GM12878 (cell line): ENCODE results near the gene CLINT1. TPM values are rescaled to one million over a fixed set of nuclear protein-coding genes. Genes with fewer than 3 reads are reported as not detected.

Experiments
- ATAC-seq: fragments of 200-7000 bp; cut with Tn5 transposase; 3 replicates; pipeline ENCODE4 v1.9.1; 2020; ENCODE audit warnings: mild to moderate bottlenecking, moderate library complexity
- BruUV-seq: library from RNA; stranded (reverse); fragments of 400-500 nt; replicated peaks from 2 replicates; lab custom pipeline; 2021; lab: Mats Ljungman, UMichigan
- CTCF ChIA-PET: fragments of 300-600 bp; sonication (Branson Sonifier 250); formaldehyde crosslinking; extraction: SDS; loops from one replicate; lab custom pipeline; 2021; ENCODE audit warnings: inconsistent platforms; lab: Yijun Ruan, JAX
- POLR2A ChIA-PET: fragments of 350-600 bp; formaldehyde crosslinking; extraction: SDS; loops from one replicate; lab custom pipeline; 2021; ENCODE audit warnings: inconsistent platforms; lab: Charles Lee
- RAD21 ChIA-PET: fragments of 300-600 bp; sonication (Branson Sonifier 250); formaldehyde crosslinking; loops from one replicate; lab custom pipeline; 2023; ENCODE audit warnings: antibody characterized with exemption; ENCODE audit not compliant: unreplicated experiment; lab: Charles Lee
- SMC1A ChIA-PET: fragments of 300-600 bp; sonication (Branson Sonifier 250); formaldehyde crosslinking; loops from one replicate; lab custom pipeline; 2023; ENCODE audit not compliant: unreplicated experiment, uncharacterized antibody; lab: Charles Lee
- DNase-seq: peaks from one replicate; pipeline ENCODE4 v3.0.0-alpha.2; 2011; ENCODE audit warnings: low read depth, low spot score
- FAIRE-seq: peaks from 3 replicates; lab custom pipeline; 2011; peaks lifted over from hg19 to GRCh38; lab: Jason Lieb, UNC
- H2AFZ ChIP-seq: 2 replicates; pipeline ENCODE4 v1.6.0; 2011; ENCODE audit warnings: low read depth, low read length, control low read depth; ENCODE audit not compliant: control insufficient read depth
- H3K27ac ChIP-seq: 2 replicates; pipeline ENCODE4 v1.5.1; 2011; ENCODE audit warnings: control low read depth; ENCODE audit not compliant: control insufficient read depth, insufficient read depth
- H3K27me3 ChIP-seq, 2 experiments: replicated peaks in 1 of 2; 2 replicates each; pipeline versions ENCODE4 v1.6.0 to v1.6.1; 2011; ENCODE audit warnings: low read length in 1 of 2; ENCODE audit not compliant: control insufficient read depth in 2 of 2, insufficient read depth in 2 of 2
- H3K36me3 ChIP-seq, 2 experiments: 2 replicates each; pipeline ENCODE4 v1.5.1; 2011; ENCODE audit warnings: low read length in 1 of 2; ENCODE audit not compliant: control insufficient read depth in 2 of 2, insufficient read depth in 2 of 2
- H3K4me1 ChIP-seq: 2 replicates; pipeline ENCODE4 v1.6.1; 2011; ENCODE audit warnings: mild to moderate bottlenecking, low read length, moderate library complexity, mixed read lengths; ENCODE audit not compliant: control insufficient read depth, insufficient read depth
- H3K4me2 ChIP-seq: 2 replicates; pipeline ENCODE4 v1.6.0; 2011; ENCODE audit warnings: control low read depth; ENCODE audit not compliant: control insufficient read depth, insufficient read depth
- H3K4me3 ChIP-seq: fragments of 200-600 bp; sonication (generic); 2 replicates; pipeline ENCODE4 v1.5.1; 2016
- H3K79me2 ChIP-seq: 2 replicates; pipeline ENCODE4 v1.6.0; 2011; ENCODE audit warnings: low read length; ENCODE audit not compliant: control insufficient read depth, insufficient read depth
- H3K9ac ChIP-seq: 2 replicates; pipeline ENCODE4 v1.8.0; 2011; ENCODE audit warnings: low read length, control low read depth, mixed read lengths; ENCODE audit not compliant: control insufficient read depth, insufficient read depth
- H3K9me3 ChIP-seq: replicated peaks from 3 replicates; pipeline ENCODE4 v1.5.1; 2011; ENCODE audit warnings: mild to moderate bottlenecking, low read length; ENCODE audit not compliant: control insufficient read depth, insufficient read depth
- H4K20me1 ChIP-seq: 2 replicates; pipeline ENCODE4 v1.6.0; 2011; ENCODE audit not compliant: control insufficient read depth, insufficient read depth
- CEBPZ ChIP-seq: fragments of 150-350 bp; IDR thresholded peaks from 2 replicates; pipeline ENCODE4 v1.6.1; 2016; ENCODE audit warnings: low read depth, low read length
- CREM ChIP-seq: IDR thresholded peaks from 2 replicates; pipeline ENCODE4 v1.6.1; 2014; ENCODE audit warnings: antibody characterized with exemption, low read depth
- NRF1 ChIP-seq: conservative IDR thresholded peaks from 2 replicates; pipeline ENCODE4 v1.6.1; 2011; ENCODE audit warnings: mild to moderate bottlenecking, low read depth, low read length, improper control_type of control experiment
- PAX5 ChIP-seq: IDR thresholded peaks from 2 replicates; pipeline ENCODE4 v1.6.1; 2011; ENCODE audit warnings: low read depth, low read length, borderline replicate concordance
- PAX8 ChIP-seq: fragments of 450-650 bp; IDR thresholded peaks from 2 replicates; pipeline ENCODE4 v1.6.1; 2017; ENCODE audit warnings: mild to moderate bottlenecking, moderate library complexity
- PML ChIP-seq: IDR thresholded peaks from 2 replicates; pipeline ENCODE4 v1.6.1; 2012; ENCODE audit warnings: low read length, inconsistent platforms
- PRDM15 ChIP-seq: fragments of 450-650 bp; formaldehyde crosslinking; IDR thresholded peaks from 2 replicates; pipeline ENCODE4 v1.4.0; 2020; ENCODE audit warnings: mild to moderate bottlenecking, moderate library complexity
- RUNX3 ChIP-seq: IDR thresholded peaks from 2 replicates; pipeline ENCODE4 v1.6.1; 2012; ENCODE audit warnings: low read length, inconsistent platforms
- SMC3 ChIP-seq: IDR thresholded peaks from 2 replicates; pipeline ENCODE4 v1.6.1; 2011; ENCODE audit warnings: low read length, improper control_type of control experiment, borderline replicate concordance
- SPI1 ChIP-seq: IDR thresholded peaks from 2 replicates; pipeline ENCODE4 v1.6.1; 2011; ENCODE audit warnings: low read depth, mild to moderate bottlenecking, low read length, moderate library complexity, borderline replicate concordance; ENCODE audit not compliant: insufficient read depth
- SUPT20H ChIP-seq: IDR thresholded peaks from 2 replicates; pipeline ENCODE4 v1.6.1; 2011; ENCODE audit warnings: low read depth, mild to moderate bottlenecking, low read length, moderate library complexity, borderline replicate concordance; ENCODE audit not compliant: control insufficient read depth
- SUZ12 ChIP-seq: fragments of 200-600 bp; sonication (generic); IDR thresholded peaks from one replicate; pipeline ENCODE4 v1.6.1; 2018; ENCODE audit warnings: antibody characterized with exemption, mild to moderate bottlenecking; ENCODE audit not compliant: unreplicated experiment
- USF1 ChIP-seq: IDR thresholded peaks from 2 replicates; pipeline ENCODE4 v1.6.1; 2011; ENCODE audit warnings: borderline replicate concordance, low read depth, mild to moderate bottlenecking, moderate library complexity, mixed read lengths, low read length; ENCODE audit not compliant: insufficient read depth; ENCODE audit errors: extremely low read length
- ZNF384 ChIP-seq: IDR thresholded peaks from 2 replicates; pipeline ENCODE4 v1.6.1; 2012; ENCODE audit warnings: low read depth, mild to moderate bottlenecking, low read length, improper control_type of control experiment, borderline replicate concordance
- ZZZ3 ChIP-seq: IDR thresholded peaks from 2 replicates; pipeline ENCODE4 v1.6.1; 2011; ENCODE audit warnings: low read depth; ENCODE audit not compliant: control insufficient read depth, insufficient read length
- WGBS: methylation state at CpG from one replicate; pipeline ENCODE4 v1.1.6; 2016; ENCODE audit warnings: low lambda C conversion rate; ENCODE audit not compliant: insufficient replicate concordance, insufficient coverage; ENCODE audit errors: missing lambda C conversion rate; 5-methylcytosine and 5-hydroxymethylcytosine counted together
- in situ Hi-C: fragments of 300-500 bp; cut with MboI; formaldehyde crosslinking; loops from 9 replicates; pipeline ENCODE4 v1.14.3; 2018; ENCODE audit warnings: mixed read lengths
- intact Hi-C: fragments of 100-400 bp; cut with micrococcal nuclease; formaldehyde crosslinking; loops from one replicate; pipeline ENCODE4 v1.14.2; 2022; ENCODE audit not compliant: unreplicated experiment
- polyA plus RNA-seq, 11 experiments: library from polyadenylated mRNA; depleted of rRNA in 4 of 11; unstranded in 6 of 11; stranded (reverse) in 5 of 11; fragments of >200 nt; fragmentation: Nextera tagmentation in 4 of 11; fragmentation: Illumina TruSeq in 1 of 11; extraction: Ambion mirVana in 4 of 11; extraction: Trizol in 1 of 11; gene quantifications; 1 replicate in 1 of 11; 2 replicates in 10 of 11; pipeline versions ENCODE4 v1.2.1 to v1.2.3, GENCODE V29; 2011 to 2016; ENCODE audit warnings: inconsistent platforms in 2 of 11, missing spikeins in 2 of 11, low read depth in 1 of 11
- total RNA-seq, 4 experiments: library from RNA; depleted of rRNA in 3 of 4; stranded (reverse); fragments of >200 nt in 3 of 4; fragmentation: Illumina TruSeq in 1 of 4; extraction: Trizol in 1 of 4; gene quantifications; 2 replicates each; pipeline versions ENCODE4 v1.2.1 to v1.2.3, GENCODE V29; 2013 to 2021

The CLINT1 gene
- total and polyA plus RNA-seq, 10 of the 15 experiments (the other 5 are each of a cell fraction or from before 2014, with no cell fraction given): 30.0 to 136 (median 105) TPM

- H2AFZ ChIP-seq: no peak overlapping the region
- ATAC-seq (no peak), FAIRE-seq (no peak), DNase-seq (no peak)
- no peak overlapping the region for H3K4me2 ChIP-seq
- in situ Hi-C loops (no loop called here), intact Hi-C loops (no loop called here)
- SMC1A ChIA-PET: interaction anchor here (0.7 to 2.0 kb wide), 9 partner anchors 9 to 74 kb away, joined by 3 to 15 read pairs (median 5); no protein-coding TSS in a partner anchor
- peaks cover 1% of the 10 kb centered on the region for H3K79me2 ChIP-seq
- no peak overlapping the region for H3K9ac ChIP-seq
- RAD21 ChIA-PET: interaction anchor here (0.9 to 2.6 kb wide), 3 partner anchors 9 to 103 kb away, joined by 3 to 9 read pairs (median 4); no protein-coding TSS in a partner anchor
- no peaks in the 10 kb centered on the region for H3K27me3 ChIP-seq
- CTCF ChIA-PET: interaction anchor here (0.8 to 2.4 kb wide), 7 partner anchors 9 to 229 kb away, joined by 3 to 10 read pairs (median 5); no protein-coding TSS in a partner anchor
- no peak overlapping the region for H3K27ac ChIP-seq
- H3K9me3 ChIP-seq: no peaks in the 10 kb centered on the region; the same call in 2 of the 3 replicates
- no TSS peak for BruUV-seq
- 98% methylated on average over 3 of the region's 3 CpGs for WGBS
- POLR2A ChIA-PET: interaction anchor here (0.5 to 0.8 kb wide), 3 partner anchors 8 to 480 kb away, joined by 3 to 4 read pairs (median 3); no protein-coding TSS in a partner anchor
- H4K20me1 ChIP-seq: no peaks in the 10 kb centered on the region; the same call in none of the 2 replicates
- peaks cover 0 to 1% of the 10 kb centered on the region in 2 experiments; a peak in 3 of 4 replicates for H3K36me3 ChIP-seq
- no peak overlapping the region for H3K4me3 ChIP-seq
- H3K4me1 ChIP-seq: no peaks in the 10 kb centered on the region
- TF ChIP-seq SMC3: no peak
- TF ChIP-seq CEBPZ: no peak
- no peak for TF ChIP-seq RUNX3
- TF ChIP-seq USF1: no peak
- no peak for TF ChIP-seq SUPT20H
- TF ChIP-seq PAX5: no peak
- TF ChIP-seq PAX8: no peak
- no peak for TF ChIP-seq SUZ12
- TF ChIP-seq PRDM15 (CRISPR knock-in tag): no peak
- TF ChIP-seq CREM: no peak
- TF ChIP-seq ZZZ3: no peak
- TF ChIP-seq NRF1: no peak
- TF ChIP-seq ZNF384: no peak
- no peak for TF ChIP-seq PML
- no peak for TF ChIP-seq SPI1
Measured at GRCh38 chr5:157845914-157846598, 12.9 kb downstream of the CLINT1 start.
